Common myeloid progenitor, CD34-positive (primary cell): ENCODE data around the gene TBX2. TPM values are rescaled to one million over a fixed set of nuclear protein-coding genes. Genes with fewer than 3 reads are reported as not detected.
A peak's percentile ranks its signal among the peaks of the same experiment; 100 is the strongest.

Source experiments
- CTCF ChIA-PET: fragments of 350-600 bp; sonication (Branson Sonifier 250); formaldehyde crosslinking; loops from one replicate; lab custom pipeline; 2021; ENCODE audit warnings: antibody characterized with exemption; lab: Charles Lee
- POLR2A ChIA-PET: fragments of 350-600 bp; sonication (Branson Sonifier 250); formaldehyde crosslinking; loops from one replicate; lab custom pipeline; 2021; ENCODE audit warnings: antibody characterized with exemption; lab: Charles Lee
- DNase-seq, 3 donors: peaks; one replicate each; pipeline versions ENCODE4 v3.0.0 to v3.0.0-alpha.2; 2013
- H3K27ac ChIP-seq, 2 experiments: 1 replicate in 1 of 2; 2 replicates in 1 of 2; pipeline ENCODE4 v1.7.0; 2013; ENCODE audit warnings: inconsistent platforms in 2 of 2, low read length in 2 of 2, mild to moderate bottlenecking in 2 of 2, low read depth in 1 of 2, moderate library complexity in 1 of 2; ENCODE audit not compliant: severe bottlenecking in 2 of 2, insufficient read depth in 1 of 2, poor library complexity in 1 of 2
- H3K27me3 ChIP-seq, 5 experiments: replicated peaks in 2 of 5; 1 replicate in 3 of 5; 2 replicates in 2 of 5; pipeline versions ENCODE4 v1.6.1 to v1.7.0; 2013; ENCODE audit warnings: low read length in 4 of 5, mild to moderate bottlenecking in 2 of 5, moderate library complexity in 2 of 5, inconsistent platforms in 1 of 5; ENCODE audit not compliant: insufficient read depth in 5 of 5, control insufficient read depth in 4 of 5
- H3K36me3 ChIP-seq, 4 experiments: 1 replicate in 2 of 4; 2 replicates in 2 of 4; pipeline versions ENCODE4 v1.6.1 to v1.7.0; 2013; ENCODE audit warnings: low read length in 3 of 4, control low read depth in 1 of 4, mild to moderate bottlenecking in 1 of 4; ENCODE audit not compliant: control insufficient read depth in 4 of 4, insufficient read depth in 4 of 4
- H3K4me1 ChIP-seq, 4 experiments: 1 replicate in 3 of 4; 2 replicates in 1 of 4; pipeline versions ENCODE4 v1.6.1 to v1.7.1; 2013; ENCODE audit warnings: low read length in 3 of 4, mild to moderate bottlenecking in 3 of 4, control low read depth in 1 of 4, inconsistent platforms in 1 of 4, moderate library complexity in 1 of 4; ENCODE audit not compliant: control insufficient read depth in 4 of 4, insufficient read depth in 4 of 4; ENCODE audit errors: control extremely low read depth in 1 of 4
- H3K4me3 ChIP-seq, 7 experiments: 1 replicate in 4 of 7; 2 replicates in 3 of 7; pipeline versions ENCODE4 v1.5.1 to v1.7.0; 2013; ENCODE audit warnings: mild to moderate bottlenecking in 7 of 7, low read length in 6 of 7, moderate library complexity in 6 of 7, inconsistent platforms in 2 of 7, low read depth in 2 of 7, control low read depth in 1 of 7; ENCODE audit not compliant: insufficient read depth in 4 of 7, control insufficient read depth in 1 of 7; ENCODE audit errors: extremely low read depth in 1 of 7
- H3K9me3 ChIP-seq, 5 experiments: 1 replicate in 4 of 5; 2 replicates in 1 of 5; pipeline versions ENCODE4 v1.6.1 to v1.7.1; 2013; ENCODE audit warnings: low read length in 4 of 5, mild to moderate bottlenecking in 2 of 5, inconsistent platforms in 1 of 5, low read depth in 1 of 5, moderate library complexity in 1 of 5; ENCODE audit not compliant: control insufficient read depth in 4 of 5, insufficient read depth in 2 of 5; ENCODE audit errors: control extremely low read depth in 1 of 5
- WGBS: methylation state at CpG from one replicate; pipeline ENCODE4 v1.1.5; 2013; ENCODE audit not compliant: insufficient coverage; 5-methylcytosine and 5-hydroxymethylcytosine counted together
- polyA plus RNA-seq: library from polyadenylated mRNA; unstranded; fragments of 120-200 nt; gene quantifications from one replicate; pipeline ENCODE4 v1.2.1, GENCODE V29; 2013

The TBX2 gene
- polyA plus RNA-seq: not detected

DNA sequence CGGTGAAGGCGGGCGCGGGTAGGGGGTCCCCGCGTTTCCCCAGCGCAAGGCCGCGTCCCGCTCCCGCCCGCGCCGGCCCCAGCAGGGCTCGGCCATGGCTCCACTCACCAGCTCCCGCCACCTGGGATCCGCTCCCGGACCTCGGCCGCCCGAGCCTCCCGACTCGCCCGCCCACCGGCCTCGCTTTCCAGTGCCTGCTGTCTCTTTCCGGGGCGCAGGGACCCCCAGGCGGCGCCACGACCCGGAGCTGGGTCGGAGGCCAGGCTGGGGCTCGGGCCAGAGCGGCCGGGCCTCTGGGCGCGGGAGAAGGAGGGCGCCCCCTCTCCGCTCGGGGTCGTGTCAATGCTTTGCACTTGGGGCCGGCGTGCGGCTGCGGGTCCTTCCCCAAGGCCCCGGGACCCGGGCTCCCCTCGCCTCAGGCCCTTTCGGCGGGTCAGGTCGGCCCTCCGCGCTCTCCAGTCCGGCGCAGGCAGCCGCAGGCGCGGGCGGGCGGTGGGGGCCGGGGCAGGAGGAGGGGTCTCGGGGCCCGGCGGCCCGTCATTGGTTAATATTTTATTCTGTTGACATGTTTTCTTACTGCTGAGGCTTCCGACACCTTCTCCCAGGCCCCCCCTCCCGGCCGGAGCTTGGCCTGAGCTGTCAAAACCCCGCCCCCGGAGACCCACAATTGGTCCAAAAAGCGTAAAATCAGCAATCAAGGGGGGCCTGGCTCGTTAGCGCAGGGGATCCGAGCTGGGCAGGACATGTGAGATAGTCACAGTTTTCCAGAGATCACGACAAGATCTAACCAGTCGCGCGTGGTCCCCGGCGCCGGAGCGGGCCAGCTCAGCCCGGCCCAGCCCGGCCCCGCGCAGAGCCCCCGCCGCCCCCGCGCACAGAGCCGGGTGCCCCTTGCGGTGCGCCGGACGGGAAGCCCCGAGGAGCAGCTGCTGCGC, at the start of gene TBX2:
Gene TBX2 (plus strand): TSS at position 713 of the 935 bp plus-strand sequence. CDS start 334 bp downstream, outside the sequence.
- DNase-seq: peak in 1 of 3 donors; percentile 25
- ChIA-PET CTCF (no interaction called here), POLR2A (no interaction called here)
- no peaks in the 10 kb centered on the region for H3K36me3 ChIP-seq
- whole genome bisulfite sequencing: 2% methylated on average over 47 of the region's 98 CpGs
- H3K4me1 ChIP-seq: peaks cover 0 to 46% (median 37%) of the 10 kb centered on the region in 4 experiments
- peaks cover 0 to 5% (median 0%) of the 10 kb centered on the region in 5 experiments for H3K9me3 ChIP-seq
- H3K27ac ChIP-seq: no peak within 1 kb of the TSS
- H3K4me3 ChIP-seq: peak within 1 kb of the TSS in 5 of 7 experiments; percentile 7 to 55 (median 43)
- H3K27me3 ChIP-seq: peaks cover 0 to 95% (median 48%) of the 10 kb centered on the region in 5 experiments

DNA sequence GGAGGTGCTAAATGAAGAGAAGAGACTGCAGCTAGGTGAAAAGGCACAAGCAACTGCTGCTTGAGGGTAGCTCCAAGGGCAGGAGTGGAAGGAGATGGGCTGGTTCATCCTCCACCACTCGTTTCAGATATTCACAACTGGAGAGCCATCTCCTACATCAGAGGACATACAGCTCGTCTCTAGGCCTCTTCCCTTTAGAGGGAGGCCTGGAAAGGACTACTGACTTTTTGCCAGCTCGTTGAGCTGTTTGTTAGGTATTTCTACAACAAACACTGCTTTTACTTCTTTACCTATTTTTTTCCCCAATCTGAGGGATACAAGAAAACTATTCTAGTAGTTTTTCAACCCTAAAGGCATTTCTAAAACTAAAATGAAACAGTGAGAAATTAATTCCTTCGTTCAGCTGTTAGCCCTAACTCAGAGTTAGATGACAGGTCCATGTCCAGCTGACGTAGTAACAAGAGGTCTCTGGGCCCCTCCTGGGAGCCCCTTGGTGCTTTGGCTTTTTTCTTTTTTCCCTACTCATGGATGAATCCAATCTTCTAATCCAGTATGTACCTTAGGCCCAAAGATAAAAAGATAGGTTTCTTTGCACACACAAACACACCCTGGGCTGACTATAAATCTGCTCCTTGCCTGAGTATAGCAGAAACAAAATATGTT, 47.8 kb upstream of the TBX2 start:
- DNase-seq: no peak
- WGBS: 86% methylated on average over 3 of the region's 5 CpGs
- H3K27me3 ChIP-seq: no peaks in the 10 kb centered on the region
- no peaks in the 10 kb centered on the region for H3K9me3 ChIP-seq
- CTCF ChIA-PET: interaction anchor here (0.7 to 1.3 kb wide), 3 partner anchors 17 to 380 kb away, joined by 3 read pairs; no protein-coding TSS in a partner anchor
- POLR2A ChIA-PET: no interaction called here
- no peak overlapping the region for H3K27ac ChIP-seq
- H3K4me1 ChIP-seq: no peaks in the 10 kb centered on the region
- H3K36me3 ChIP-seq: no peaks in the 10 kb centered on the region
- H3K4me3 ChIP-seq: no peak overlapping the region

DNA sequence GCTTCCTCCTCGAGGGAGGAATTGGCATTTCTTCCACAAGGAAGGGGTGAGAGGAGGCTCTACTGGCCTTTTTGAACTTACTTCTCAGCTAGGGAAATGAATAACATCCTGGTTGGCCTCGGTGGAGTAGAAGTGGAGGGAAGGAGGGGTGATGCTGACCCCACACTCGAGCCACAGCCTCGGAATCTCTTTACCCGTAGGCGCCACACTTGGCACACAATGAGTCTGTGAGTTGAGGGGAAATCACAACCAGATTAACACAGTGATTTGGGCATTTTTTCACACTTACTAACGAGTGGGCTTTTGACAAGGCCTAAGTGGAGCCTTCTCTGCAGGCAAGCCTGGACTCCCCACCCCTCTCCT, 47.3 kb upstream of the TBX2 start:
- ChIA-PET CTCF (interaction anchor here (1.3 kb wide), 1 partner anchor 215 kb away, joined by 3 read pairs; no protein-coding TSS in a partner anchor), POLR2A (no interaction called here)
- Histone ChIP-seq H3K4me3 (no peak overlapping the region), H3K27me3 (no peaks in the 10 kb centered on the region), H3K9me3 (no peaks in the 10 kb centered on the region), H3K4me1 (no peaks in the 10 kb centered on the region), H3K27ac (no peak overlapping the region), H3K36me3 (no peaks in the 10 kb centered on the region)
- 90% methylated on average over 7 of the region's 7 CpGs for WGBS
- no peak for DNase-seq

DNA sequence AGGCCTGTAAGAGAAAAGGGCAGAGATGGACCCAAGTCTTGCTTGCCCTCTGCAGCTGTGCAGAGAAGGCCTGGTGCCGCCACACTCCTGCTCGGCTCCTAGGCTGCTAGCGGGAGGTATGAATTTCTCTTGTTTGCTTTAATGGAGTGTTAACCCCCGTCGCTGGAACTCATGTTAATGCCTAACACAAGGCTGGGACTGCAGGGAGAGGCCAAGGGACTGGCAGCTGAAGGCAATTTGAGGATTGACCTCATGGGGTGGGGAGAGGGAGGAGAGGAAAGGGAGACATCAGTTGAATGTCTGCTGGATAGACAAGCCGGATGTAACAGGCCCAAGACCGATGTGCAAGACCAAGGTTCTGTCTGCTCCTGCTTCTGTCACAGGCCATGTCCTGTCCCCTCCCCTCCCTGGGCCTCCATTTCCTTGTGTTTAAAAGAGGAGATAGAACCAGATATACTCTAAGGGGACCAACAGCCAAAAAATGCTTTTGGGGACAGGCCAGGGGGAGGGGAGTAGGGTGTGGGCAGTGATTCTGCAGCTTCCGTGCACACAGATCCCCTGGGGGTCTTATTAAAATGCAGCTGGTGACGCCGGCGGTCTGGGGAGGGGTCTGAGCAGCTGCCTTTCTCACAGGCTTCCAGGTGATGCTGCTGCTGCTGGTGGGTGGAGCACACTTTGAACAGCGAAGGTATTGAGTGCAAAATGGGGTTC, 46.7 kb upstream of the TBX2 start:
- no peaks in the 10 kb centered on the region for H3K4me1 ChIP-seq
- no peak for DNase-seq
- WGBS: 95% methylated on average over 10 of the region's 12 CpGs
- H3K9me3 ChIP-seq: no peaks in the 10 kb centered on the region
- ChIA-PET CTCF (no interaction called here), POLR2A (no interaction called here)
- H3K27ac ChIP-seq: no peak overlapping the region
- H3K36me3 ChIP-seq: no peaks in the 10 kb centered on the region
- H3K4me3 ChIP-seq: no peak overlapping the region
- H3K27me3 ChIP-seq: no peaks in the 10 kb centered on the region

DNA sequence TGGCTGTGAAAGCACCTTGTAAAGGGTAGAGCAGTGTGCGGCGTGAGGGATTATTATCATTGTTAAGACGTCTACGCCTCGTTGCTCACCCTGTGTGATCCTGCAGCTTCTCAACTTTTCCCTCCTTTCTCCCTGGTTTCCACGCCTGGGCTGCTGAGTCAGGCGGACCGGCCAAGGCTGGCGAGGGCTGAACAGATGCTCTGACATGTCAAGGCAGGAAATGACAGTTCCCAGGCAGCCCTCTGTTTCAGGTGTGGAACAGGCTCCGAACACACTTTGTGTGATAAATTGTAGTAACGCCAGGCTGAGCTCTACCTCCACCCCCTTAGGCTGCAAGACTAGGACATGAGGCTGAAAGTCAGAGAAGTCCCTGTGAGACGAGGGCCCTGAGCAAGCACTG, 46.0 kb upstream of the TBX2 start:
- CTCF ChIA-PET: no interaction called here
- 98% methylated on average over 12 of the region's 12 CpGs for WGBS
- Histone ChIP-seq H3K36me3 (no peaks in the 10 kb centered on the region), H3K27ac (no peak overlapping the region), H3K4me3 (no peak overlapping the region), H3K27me3 (no peaks in the 10 kb centered on the region), H3K9me3 (no peaks in the 10 kb centered on the region), H3K4me1 (no peaks in the 10 kb centered on the region)
- no peak for DNase-seq
- POLR2A ChIA-PET: no interaction called here

DNA sequence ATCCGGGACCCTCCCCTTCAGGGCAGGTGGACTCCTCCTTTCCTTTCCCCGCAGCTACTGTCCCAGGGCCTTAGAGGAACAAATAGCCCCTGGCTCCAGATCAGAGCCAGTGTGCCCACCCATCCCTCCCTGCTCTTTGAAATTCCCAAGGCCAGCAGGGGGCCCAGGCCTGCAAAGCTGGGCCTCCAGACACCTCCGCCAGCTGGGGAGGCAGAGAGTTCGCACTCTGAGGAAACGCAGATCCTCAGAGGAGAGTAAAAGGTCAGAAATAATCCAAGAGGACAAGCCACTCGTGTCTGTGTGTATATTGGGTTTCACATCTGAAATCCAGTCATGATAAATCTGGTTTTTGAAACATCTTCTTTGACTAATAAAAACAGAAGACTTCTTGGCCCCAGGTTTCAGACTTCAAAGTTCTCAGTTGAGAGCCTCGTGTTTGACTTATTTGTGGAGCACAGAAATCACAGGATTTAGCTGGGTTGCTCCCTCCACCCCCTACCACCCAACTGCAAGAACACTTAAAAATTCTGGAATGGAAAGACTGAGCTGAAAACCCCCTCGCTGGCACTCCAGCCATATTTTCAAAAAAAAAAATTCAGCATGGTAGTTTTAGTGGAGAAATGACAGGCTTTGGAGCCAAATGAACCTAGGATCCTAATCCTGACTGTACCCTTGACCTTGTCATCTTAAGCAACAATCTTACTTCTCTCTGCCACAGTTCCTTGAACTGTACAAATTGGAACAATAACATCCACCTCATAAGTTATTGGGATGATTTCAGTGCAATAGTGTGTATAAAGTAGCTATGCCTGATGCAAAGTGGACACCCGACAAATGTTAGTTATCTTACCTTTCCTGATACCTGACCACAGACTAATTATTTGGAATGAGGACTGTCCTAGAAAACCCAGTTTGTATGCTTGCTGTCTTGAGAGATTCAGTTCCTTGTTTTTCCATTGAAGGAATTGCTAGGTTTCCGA, 44.5 kb upstream of the TBX2 start:
- CTCF ChIA-PET: interaction anchor here (1.0 kb wide), 1 partner anchor 10 kb away, joined by 6 read pairs; no protein-coding TSS in a partner anchor
- 96% methylated on average over 9 of the region's 10 CpGs for WGBS
- Histone ChIP-seq H3K4me1 (no peaks in the 10 kb centered on the region), H3K4me3 (no peak overlapping the region), H3K36me3 (no peaks in the 10 kb centered on the region), H3K27ac (no peak overlapping the region), H3K27me3 (no peaks in the 10 kb centered on the region), H3K9me3 (no peaks in the 10 kb centered on the region)
- POLR2A ChIA-PET: no interaction called here
- DNase-seq: no peak
